ENCODE results near the gene HNRNPC.
"Not testable (repeated sequence)": the region's sequence is repeated elsewhere in the genome, so short reads cannot be mapped to it uniquely, and the experiment has no call there.

The HNRNPC gene

DNA sequence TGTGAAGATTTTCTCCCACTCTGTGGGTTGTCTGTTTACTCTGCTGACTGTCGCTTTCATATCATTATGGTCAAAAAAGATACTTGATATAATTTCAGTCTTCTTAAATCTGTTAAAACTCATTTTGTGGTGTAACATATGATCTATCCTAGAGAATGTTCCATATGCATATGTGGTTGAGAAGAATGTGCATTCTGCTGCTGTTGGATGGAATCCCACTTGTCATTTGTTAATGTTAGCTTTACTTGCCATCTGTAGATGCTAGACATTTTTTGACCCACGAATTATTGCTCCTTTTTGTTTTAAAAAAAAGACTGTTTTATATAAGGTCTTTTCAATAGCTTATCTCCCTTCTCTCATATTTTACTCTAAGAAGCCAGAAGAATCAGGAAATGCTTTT, 87.1 kb downstream of the HNRNPC start:
- Histone ChIP-seq H4K20me1 (no peaks in the 10 kb centered on the region), H3K4me1 (peaks cover 9% of the 10 kb centered on the region), H3K36me3 (no peaks in the 10 kb centered on the region), H3K4me2 (no peak overlapping the region), H3K27ac (no peak overlapping the region), H3K9ac (no peak overlapping the region), H3K4me3 (no peak overlapping the region), H3K27me3 (no peaks in the 10 kb centered on the region), H3K9me3 (peaks cover 18% of the 10 kb centered on the region)
- TF ChIP-seq Cebpa-rat (IDR thresholded peaks at IDR 0.05), result no peak

DNA sequence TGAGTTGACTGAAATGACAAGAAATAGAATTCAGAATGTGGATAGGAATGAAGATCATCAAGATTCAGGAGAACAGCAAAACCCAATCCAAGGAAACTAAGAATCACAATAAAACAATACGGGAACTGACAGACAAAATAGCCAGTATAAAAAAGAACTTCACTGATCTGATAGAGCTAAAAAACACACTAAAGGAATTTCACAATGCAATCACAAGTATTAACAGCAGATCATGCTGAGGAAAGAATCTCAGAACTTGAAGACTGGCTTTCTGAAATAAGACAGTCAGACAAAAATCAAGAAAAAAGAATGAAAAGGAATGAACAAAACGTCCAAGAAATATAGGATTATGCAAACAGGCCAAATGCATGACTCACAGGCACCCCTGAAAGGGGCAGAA, 98.1 kb downstream of the HNRNPC start:
- Histone ChIP-seq H4K20me1 (no peaks in the 10 kb centered on the region), H3K9me3 (peaks cover 28% of the 10 kb centered on the region), H3K36me3 (no peaks in the 10 kb centered on the region), H3K9ac (no peak overlapping the region), H3K4me2 (no peak overlapping the region), H3K27ac (no peak overlapping the region), H3K4me3 (no peak overlapping the region), H3K4me1 (peaks cover 19% of the 10 kb centered on the region), H3K27me3 (no peaks in the 10 kb centered on the region)
- no peak for TF ChIP-seq Cebpa-rat (IDR thresholded peaks at IDR 0.05)

- peaks cover 28% of the 10 kb centered on the region for H3K9me3 ChIP-seq
- H3K27me3 ChIP-seq, result no peaks in the 10 kb centered on the region
- H4K20me1 ChIP-seq, result no peaks in the 10 kb centered on the region
- peak overlapping the region; percentile 44 for H3K4me2 ChIP-seq
- H3K9ac ChIP-seq, result no peak overlapping the region
- peaks cover 24% of the 10 kb centered on the region for H3K4me1 ChIP-seq
- H3K36me3 ChIP-seq, result no peaks in the 10 kb centered on the region
- no peak for TF ChIP-seq Cebpa-rat (IDR thresholded peaks at IDR 0.05)
- H3K4me3 ChIP-seq, result no peak overlapping the region
- H3K27ac ChIP-seq, result no peak overlapping the region
Measured at GRCh38 chr14:21169573-21169972, 99.7 kb downstream of the HNRNPC start.

DNA sequence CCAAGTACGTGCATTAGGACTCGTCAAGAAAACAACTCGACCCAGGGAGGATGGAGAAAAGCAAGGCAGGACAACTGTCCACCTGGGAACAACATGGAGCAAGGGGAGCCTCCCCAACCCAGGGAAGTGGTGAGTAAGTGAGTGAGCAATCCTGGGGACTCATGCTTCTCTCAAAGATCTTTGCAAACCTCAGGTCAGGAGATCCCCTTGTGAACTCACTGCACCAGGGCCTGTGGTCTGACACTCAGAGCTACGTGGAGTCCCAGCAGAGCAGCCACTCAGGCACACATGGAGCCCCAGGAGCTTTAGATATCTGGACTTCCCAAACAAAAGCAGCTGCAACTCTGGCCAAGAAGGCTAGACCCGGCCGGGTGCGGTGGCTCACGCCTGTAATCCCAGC, 101.2 kb downstream of the HNRNPC start:
- Histone ChIP-seq H3K9me3 (peaks cover 28% of the 10 kb centered on the region), H3K4me2 (no peak overlapping the region), H3K4me1 (peaks cover 34% of the 10 kb centered on the region), H3K36me3 (no peaks in the 10 kb centered on the region), H3K27ac (no peak overlapping the region), H3K27me3 (no peaks in the 10 kb centered on the region), H3K9ac (no peak overlapping the region), H4K20me1 (no peaks in the 10 kb centered on the region), H3K4me3 (no peak overlapping the region)
- TF ChIP-seq Cebpa-rat (IDR thresholded peaks at IDR 0.05), result no peak

GRCh38 chr14:21165670-21166069, 103.6 kb downstream of the HNRNPC start:
- peaks cover 34% of the 10 kb centered on the region for H3K4me1 ChIP-seq
- not testable (repeated sequence) for H4K20me1 ChIP-seq, H3K4me3 ChIP-seq, H3K4me2 ChIP-seq, H3K27ac ChIP-seq, H3K27me3 ChIP-seq, H3K9ac ChIP-seq, H3K36me3 ChIP-seq
- peaks cover 13% of the 10 kb centered on the region; the same call in 1 of the 2 replicates for H3K9me3 ChIP-seq

GRCh38 chr14:21165002-21165605, 104.1 kb downstream of the HNRNPC start:
- peak overlapping the region; percentile 29 for H3K4me2 ChIP-seq
- not testable (repeated sequence) for H3K36me3 ChIP-seq, H3K9ac ChIP-seq, H3K4me3 ChIP-seq, H3K9me3 ChIP-seq, H4K20me1 ChIP-seq, H3K27me3 ChIP-seq, H3K27ac ChIP-seq
- peaks cover 32% of the 10 kb centered on the region for H3K4me1 ChIP-seq

DNA sequence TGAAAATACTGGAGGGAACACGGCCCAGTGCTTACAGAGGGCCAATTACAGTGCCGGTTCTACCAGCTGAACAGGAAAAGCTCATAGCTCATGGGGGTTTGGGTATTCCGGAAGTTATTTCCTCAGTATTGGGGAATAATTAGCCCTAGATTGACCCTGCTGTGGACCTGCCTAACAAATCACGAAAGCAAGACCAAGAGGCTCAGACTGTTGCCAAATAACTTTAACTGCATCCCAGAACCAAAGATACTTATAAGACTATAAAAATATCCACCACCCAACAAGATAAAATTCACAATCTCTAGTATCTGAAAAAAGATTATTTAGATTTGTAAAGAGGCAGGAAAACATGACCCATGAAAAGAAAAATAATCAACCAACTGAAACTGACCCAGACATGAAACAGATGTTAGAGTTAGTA, 105.4 kb downstream of the HNRNPC start:
- Histone ChIP-seq H3K4me1 (peaks cover 19% of the 10 kb centered on the region), H3K27me3 (no peaks in the 10 kb centered on the region), H4K20me1 (no peaks in the 10 kb centered on the region), H3K9me3 (0 out of 2 replicates have a peak, but pooled peaks cover 3% of the 10 kb centered on the region), H3K27ac (no peak overlapping the region), H3K4me2 (peak overlapping the region; percentile 32), H3K9ac (no peak overlapping the region), H3K36me3 (no peaks in the 10 kb centered on the region), H3K4me3 (no peak overlapping the region)
- no peak for TF ChIP-seq Cebpa-rat (IDR thresholded peaks at IDR 0.05)

GRCh38 chr14:21162081-21162480, 107.2 kb downstream of the HNRNPC start:
- H3K27ac ChIP-seq, result no peak overlapping the region
- no peaks in the 10 kb centered on the region for H3K27me3 ChIP-seq
- H3K4me3 ChIP-seq, result no peak overlapping the region
- no peaks in the 10 kb centered on the region for H3K9me3 ChIP-seq
- TF ChIP-seq Cebpa-rat (IDR thresholded peaks at IDR 0.05), result no peak
- no peaks in the 10 kb centered on the region for H4K20me1 ChIP-seq
- H3K9ac ChIP-seq, result no peak overlapping the region
- peaks cover 15% of the 10 kb centered on the region for H3K4me1 ChIP-seq
- H3K4me2 ChIP-seq, result no peak overlapping the region
- no peaks in the 10 kb centered on the region for H3K36me3 ChIP-seq

DNA sequence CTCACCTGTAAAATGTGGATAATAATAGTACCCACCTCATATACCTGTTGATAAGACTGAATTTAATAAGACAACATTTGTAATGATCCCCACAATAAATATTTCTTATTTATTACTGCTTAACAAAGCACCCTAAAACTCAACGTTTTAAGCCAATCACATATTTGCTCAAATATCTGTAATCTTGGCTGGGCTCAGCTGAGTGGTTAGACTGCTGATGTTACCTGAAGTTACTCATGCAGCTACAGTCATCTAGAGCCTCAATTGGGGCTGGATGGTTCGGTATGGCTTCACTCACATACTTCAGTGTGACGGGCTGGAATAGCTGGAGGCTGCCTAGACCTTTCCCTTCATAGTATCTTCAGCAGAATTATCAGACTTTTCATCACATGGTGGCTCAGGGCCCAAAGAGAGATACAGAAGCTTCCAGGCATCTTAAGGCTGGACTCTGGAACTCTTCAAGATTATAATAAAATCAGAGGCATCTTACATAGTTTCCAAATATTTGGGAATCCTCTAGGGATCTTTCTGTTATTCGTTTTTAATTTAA, 109.1 kb downstream of the HNRNPC start:
- no peak overlapping the region for H3K27ac ChIP-seq
- no peak overlapping the region for H3K9ac ChIP-seq
- no peak overlapping the region for H3K4me3 ChIP-seq
- H3K4me1 ChIP-seq, result peaks cover 13% of the 10 kb centered on the region
- no peaks in the 10 kb centered on the region for H4K20me1 ChIP-seq
- no peaks in the 10 kb centered on the region for H3K36me3 ChIP-seq
- H3K9me3 ChIP-seq, result no peaks in the 10 kb centered on the region
- H3K27me3 ChIP-seq, result no peaks in the 10 kb centered on the region
- no peak for TF ChIP-seq Cebpa-rat (IDR thresholded peaks at IDR 0.05)
- H3K4me2 ChIP-seq, result no peak overlapping the region

Data from BLaER1 (cell line).